Measurements from ENCODE around the gene CD163.
A peak's percentile ranks its signal among the peaks of the same experiment; 100 is the strongest.
"Not testable (repeated sequence)": the region's sequence is repeated elsewhere in the genome, so short reads cannot be mapped to it uniquely, and the experiment has no call there.

CD163 gene

DNA sequence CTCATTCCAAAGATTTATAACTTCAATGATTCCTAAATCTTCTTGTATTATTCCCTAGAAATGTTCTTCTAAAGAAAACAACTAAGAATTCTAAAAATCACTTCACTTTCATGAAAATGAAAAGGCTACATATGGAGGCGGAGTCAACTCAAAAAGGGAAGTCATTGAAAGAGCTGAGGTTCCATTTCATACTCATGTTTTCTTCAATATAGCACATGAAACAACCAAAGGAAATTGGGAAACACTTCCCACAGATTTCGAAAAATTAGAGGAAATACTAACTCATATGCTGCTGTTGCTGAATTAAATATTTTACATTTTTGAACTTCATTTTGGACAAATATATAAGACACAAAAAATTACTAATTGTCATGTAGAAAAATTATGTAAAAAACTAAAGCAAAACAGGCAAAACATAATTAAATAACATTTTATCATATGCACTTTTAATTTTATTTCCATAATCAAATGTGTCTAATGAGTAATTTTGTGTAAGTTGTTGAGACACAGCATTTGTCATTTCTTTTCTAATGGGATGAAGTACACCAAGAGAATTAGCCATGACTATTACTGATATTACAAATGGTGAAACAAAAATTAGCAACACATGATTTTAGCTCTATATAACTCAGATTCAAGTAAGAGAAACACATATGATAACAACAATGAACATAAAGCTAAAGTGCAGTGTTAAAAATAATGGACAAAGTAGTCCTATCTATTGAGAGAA, at the start of gene CD163:
TSS of gene CD163 (minus strand) at position 92 of the 730 bp plus-strand sequence. CDS start at position 5, 87 bp downstream.
- DNase-seq (ENCODE audit: low read depth in 2 of 2), result no peak

GRCh38 chr12:7542813-7543212, 39.2 kb upstream of the CD163 start:
- no peak for DNase-seq (ENCODE audit: low read depth in 2 of 2)

GRCh38 chr12:7542046-7542445, 38.5 kb upstream of the CD163 start:
- no peak for DNase-seq (ENCODE audit: low read depth in 2 of 2)

DNA sequence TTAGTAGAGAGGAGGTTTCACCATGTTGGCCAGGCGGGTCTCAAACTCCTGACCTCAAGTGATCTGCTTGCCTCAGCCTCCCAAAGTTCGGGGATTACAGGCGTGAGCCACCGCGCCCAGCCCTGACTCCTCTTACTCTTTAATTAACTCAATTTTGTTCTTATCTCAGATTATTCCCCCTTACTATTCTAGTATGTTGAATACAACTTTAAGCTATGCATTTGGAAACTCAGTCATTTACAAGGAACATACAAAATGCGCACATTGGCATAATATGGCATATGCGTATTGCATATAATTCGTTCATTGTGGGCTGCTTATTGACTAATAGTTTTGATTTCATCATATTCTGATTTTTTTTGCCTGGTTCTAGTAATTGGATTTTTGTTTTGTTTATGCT, 10.8 kb upstream of the CD163 start:
- DNase-seq (ENCODE audit: low read depth in 2 of 2), result no peak

DNA sequence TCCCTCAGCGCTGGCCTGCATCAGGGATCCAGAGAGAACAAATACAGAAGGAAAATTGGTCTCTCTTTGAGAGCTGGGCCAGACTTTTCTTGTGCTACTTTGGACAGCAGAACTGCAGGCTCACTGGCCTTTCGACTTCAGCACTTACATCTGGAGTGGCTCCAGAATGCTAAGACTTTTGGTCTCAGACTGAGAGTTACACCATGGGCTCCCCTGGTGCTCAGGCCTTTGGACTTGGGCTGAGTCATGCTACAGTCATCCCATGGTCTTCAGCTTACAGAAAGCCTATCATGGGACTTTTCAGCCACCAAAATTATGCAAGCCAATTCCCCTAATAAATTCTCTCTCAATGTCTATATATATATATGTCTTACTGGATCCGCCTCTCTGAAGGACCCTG, 9.0 kb upstream of the CD163 start:
- no peak for DNase-seq (ENCODE audit: low read depth in 2 of 2)

- DNase-seq (ENCODE audit: low read depth in 2 of 2), result not testable (repeated sequence)
These were observed 6.4 kb upstream of the CD163 start for GRCh38 chr12:7509793-7510470.

DNA sequence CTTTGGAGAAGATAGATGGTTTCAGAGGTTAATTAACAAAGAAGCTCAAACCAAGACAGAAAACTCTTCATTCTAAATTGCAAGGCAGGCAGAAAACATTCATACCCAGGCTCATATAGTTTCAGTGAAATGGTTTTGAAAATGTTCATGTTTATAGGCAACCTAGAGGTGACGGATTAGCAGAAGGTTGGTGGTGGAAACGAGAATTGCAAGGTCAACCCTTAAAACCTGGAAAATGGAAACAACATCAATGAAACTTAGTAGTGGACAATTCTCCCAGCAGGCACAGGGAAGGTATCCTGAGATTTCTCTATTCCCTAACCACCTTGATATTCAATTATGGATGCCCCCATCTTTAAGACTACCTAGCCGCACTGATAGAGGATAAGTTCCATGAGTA, 965 bp downstream of the CD163 start:
- no peak for DNase-seq (ENCODE audit: low read depth in 2 of 2)

- no peak for DNase-seq (ENCODE audit: low read depth in 2 of 2)
These were observed 2.5 kb downstream of the CD163 start for GRCh38 chr12:7501031-7501588.

- no peak for DNase-seq (ENCODE audit: low read depth in 2 of 2)
These were observed 3.9 kb downstream of the CD163 start for GRCh38 chr12:7499636-7500035.

GRCh38 chr12:7498809-7499208, 4.8 kb downstream of the CD163 start:
- no peak for DNase-seq (ENCODE audit: low read depth in 2 of 2)

GRCh38 chr12:7497661-7498060, 5.9 kb downstream of the CD163 start:
- DNase-seq (ENCODE audit: low read depth in 2 of 2), result no peak

DNA sequence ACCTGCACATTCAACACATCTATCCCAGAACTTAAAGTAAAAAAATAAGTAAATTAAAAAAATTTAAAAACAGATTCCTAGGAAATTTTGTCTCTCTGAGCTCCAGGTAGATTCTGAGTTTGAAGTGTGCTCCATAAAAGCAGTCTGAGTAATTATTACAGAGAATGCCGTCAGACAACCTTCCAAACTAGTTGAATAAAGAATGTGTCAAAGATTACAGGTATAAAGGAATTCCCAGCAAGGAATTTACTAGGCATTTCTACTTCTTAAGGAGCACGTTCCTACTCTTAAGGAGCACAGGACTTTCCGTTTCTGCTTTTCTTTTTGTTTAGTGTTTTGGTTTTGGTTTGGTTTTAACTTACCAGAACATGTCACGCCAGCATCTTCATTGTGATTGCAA, 7.1 kb downstream of the CD163 start:
- no peak for DNase-seq (ENCODE audit: low read depth in 2 of 2)

DNA sequence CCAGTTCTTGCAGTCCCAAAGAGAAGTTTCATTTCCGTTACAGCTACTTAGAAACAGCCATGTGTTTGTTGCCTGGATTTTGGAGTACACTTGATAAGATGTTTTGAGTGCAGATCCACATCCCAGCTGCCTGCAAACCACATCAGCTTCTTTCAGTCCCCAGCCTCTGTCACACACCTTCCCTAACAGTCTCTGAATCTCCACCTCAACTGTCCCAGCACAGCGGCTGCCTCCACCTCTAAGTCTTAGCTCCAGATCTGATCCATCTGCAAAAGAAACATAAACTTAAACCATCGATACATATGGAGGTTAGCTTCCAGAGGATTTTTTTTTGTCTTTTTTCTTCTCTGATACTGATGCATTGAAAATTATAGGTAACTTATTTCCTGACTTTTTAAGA, 8.4 kb downstream of the CD163 start:
- no peak for DNase-seq (ENCODE audit: low read depth in 2 of 2)

DNA sequence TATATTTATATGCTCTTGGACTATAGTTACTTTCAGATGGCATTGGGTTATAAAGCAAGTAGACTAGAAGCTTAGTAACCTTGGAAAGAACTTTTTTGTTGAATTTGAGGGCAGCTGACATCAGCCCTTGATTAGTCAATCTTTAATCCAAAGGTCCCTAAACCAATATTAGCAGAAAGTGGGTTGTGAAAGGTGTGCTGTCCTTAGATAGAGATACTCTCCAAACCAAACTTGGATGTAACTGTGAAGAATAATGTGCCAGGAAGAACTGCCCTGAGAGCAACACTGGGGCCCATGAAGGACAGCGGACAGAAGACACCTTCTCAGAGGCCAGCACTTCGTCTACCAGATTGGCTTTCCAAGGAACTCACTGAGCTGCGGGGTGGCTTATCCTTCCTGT, 10.6 kb downstream of the CD163 start:
- no peak for DNase-seq (ENCODE audit: low read depth in 2 of 2)

DNA sequence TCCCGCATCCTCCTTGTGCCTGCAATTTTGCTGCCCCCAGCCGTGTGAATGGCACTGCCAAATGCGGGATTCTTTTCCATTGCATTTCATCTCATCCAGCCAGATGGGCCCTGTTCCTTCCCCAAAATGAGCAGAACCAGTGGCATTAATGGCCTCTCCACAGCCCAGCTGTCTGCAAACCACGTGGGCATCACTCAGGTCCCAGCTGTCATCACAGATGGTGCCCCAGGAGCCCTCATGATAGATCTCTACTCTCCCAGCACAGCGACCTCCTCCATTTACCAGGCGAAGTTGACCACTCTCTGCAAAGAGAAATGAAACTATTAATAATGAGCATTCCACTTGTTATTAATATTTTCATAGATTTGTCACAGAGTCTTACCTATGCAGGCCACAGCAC, 17.1 kb downstream of the CD163 start:
- no peak for DNase-seq (ENCODE audit: low read depth in 2 of 2)

- DNase-seq (ENCODE audit: low read depth in 2 of 2), result no peak
These were observed 18.5 kb downstream of the CD163 start for GRCh38 chr12:7485095-7485494.

DNA sequence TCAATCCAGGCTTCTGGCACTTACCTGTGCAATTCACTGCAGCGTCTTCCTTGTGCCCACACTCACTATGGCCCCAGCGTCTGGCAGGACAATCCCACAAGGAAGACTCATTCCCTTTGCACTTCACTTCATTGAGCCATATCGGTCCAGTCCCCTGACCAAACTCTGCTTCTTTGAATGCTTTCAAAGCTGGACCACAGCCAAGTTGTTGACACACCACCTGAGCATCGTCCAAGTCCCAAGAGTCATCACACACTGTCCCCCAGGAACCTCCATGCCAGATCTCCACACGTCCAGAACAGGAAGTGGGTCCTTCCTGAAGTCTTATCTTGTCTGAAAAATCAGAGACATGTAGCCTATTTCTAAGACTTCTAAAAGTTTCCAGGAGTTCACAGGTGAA, 20.2 kb downstream of the CD163 start:
- no peak for DNase-seq (ENCODE audit: low read depth in 2 of 2)

DNA sequence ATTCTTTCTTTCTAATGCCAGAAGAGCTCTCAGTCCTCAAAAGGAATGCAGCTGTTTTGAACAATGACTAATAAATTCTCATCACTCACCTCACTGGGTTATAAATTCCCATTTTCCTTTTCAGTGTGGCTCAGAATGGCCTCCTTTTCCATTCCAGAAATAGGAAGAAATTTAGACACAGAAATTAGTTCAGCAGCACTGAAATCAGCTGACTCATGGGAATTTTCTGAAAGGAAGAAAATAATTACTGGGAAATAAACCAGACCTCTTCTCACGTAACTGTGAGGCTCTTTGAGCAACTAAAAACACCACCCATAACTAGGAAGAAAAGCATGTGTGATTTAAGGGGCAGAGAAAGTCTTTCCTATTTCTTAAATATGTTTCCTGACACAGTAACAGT, 23.8 kb downstream of the CD163 start:
- no peak for DNase-seq (ENCODE audit: low read depth in 2 of 2)

GRCh38 chr12:7472060-7472459, 31.5 kb downstream of the CD163 start:
- no peak for DNase-seq (ENCODE audit: low read depth in 2 of 2)

- DNase-seq (ENCODE audit: low read depth in 2 of 2), result peak; percentile 32 to 36
These were observed 43.0 kb downstream of the CD163 start for GRCh38 chr12:7460375-7461259.

DNA sequence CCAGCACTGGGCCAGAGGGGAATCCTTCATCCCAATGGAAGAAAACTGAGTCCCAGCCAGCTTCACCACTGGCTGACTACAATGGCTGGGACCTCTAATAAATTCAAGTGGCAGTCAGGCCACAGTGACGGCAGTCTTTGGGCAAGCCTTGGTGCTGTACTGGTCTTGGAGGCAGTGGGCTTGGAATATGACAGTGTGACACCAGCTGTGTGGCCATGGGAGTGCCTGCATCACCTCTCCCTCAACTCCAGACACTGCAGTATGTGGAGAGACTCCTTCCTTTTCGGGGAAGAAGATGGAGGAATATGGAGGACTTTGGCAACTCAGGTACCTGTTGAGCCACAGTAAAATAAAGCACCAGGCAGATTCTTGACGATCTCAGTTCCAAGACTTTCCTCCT, 43.6 kb downstream of the CD163 start:
- DNase-seq (ENCODE audit: low read depth in 2 of 2), result no peak

GRCh38 chr12:7451756-7452155, 51.8 kb downstream of the CD163 start:
- DNase-seq (ENCODE audit: low read depth in 2 of 2), result no peak

All from stimulated activated CD4-positive, alpha-beta T cell treated with anti-CD3 and anti-CD28 coated beads, Interleukin-1b, Interleukin-23, amount 100 ng/mL, for 4 hours (primary cell).